HEK293 (cell line): ENCODE data around the gene RRP12.

Experiments
- SP3 ChIP-seq: fragments of 450-650 bp; formaldehyde crosslinking; IDR thresholded peaks from 2 replicates; pipeline ENCODE4 v1.5.1; 2016; ENCODE audit warnings: missing biosample characterization, missing genetic modification characterization
- ZBTB26 ChIP-seq: fragments of 450-650 bp; formaldehyde crosslinking; optimal IDR thresholded peaks from 2 replicates; pipeline ENCODE3; 2016; ENCODE audit warnings: missing biosample characterization, mild to moderate bottlenecking, missing genetic modification characterization
- ZNF274 ChIP-seq, 2 experiments: fragments of 200-500 bp in 1 of 2; fragments of 450-650 bp in 1 of 2; sonication (Bioruptor generic) in 1 of 2; formaldehyde crosslinking in 1 of 2; IDR thresholded peaks; 2 replicates each; pipeline versions ENCODE4 v1.5.1 to v1.6.1; 2014 to 2016; ENCODE audit warnings: borderline replicate concordance in 1 of 2, inconsistent platforms in 1 of 2, low read length in 1 of 2, missing biosample characterization in 1 of 2, missing genetic modification characterization in 1 of 2
- ZNF37A ChIP-seq: fragments of 450-650 bp; IDR thresholded peaks from 2 replicates; pipeline ENCODE4 v1.5.1; 2018; ENCODE audit warnings: missing biosample characterization, missing genetic modification characterization
- ZNF660 ChIP-seq: fragments of 450-650 bp; IDR thresholded peaks from 2 replicates; pipeline ENCODE4 v1.5.1; 2018; ENCODE audit warnings: missing biosample characterization, mild to moderate bottlenecking, missing genetic modification characterization
- TF ChIP-seq, protein P1 (sequence below): fragments of 450-650 bp; formaldehyde crosslinking; IDR thresholded peaks from 2 replicates; pipeline ENCODE4 v1.5.1; 2016; ENCODE audit warnings: missing biosample characterization, missing genetic modification characterization
- TF ChIP-seq, protein P2 (sequence below): fragments of 450-650 bp; formaldehyde crosslinking; IDR thresholded peaks from 2 replicates; pipeline ENCODE4 v1.5.1; 2016; ENCODE audit warnings: missing biosample characterization, missing genetic modification characterization
- TF ChIP-seq, protein P3 (sequence below): fragments of 450-650 bp; formaldehyde crosslinking; IDR thresholded peaks from 2 replicates; pipeline ENCODE4; 2016; ENCODE audit warnings: missing biosample characterization, missing genetic modification characterization

- TF ChIP-seq, protein P1, sequence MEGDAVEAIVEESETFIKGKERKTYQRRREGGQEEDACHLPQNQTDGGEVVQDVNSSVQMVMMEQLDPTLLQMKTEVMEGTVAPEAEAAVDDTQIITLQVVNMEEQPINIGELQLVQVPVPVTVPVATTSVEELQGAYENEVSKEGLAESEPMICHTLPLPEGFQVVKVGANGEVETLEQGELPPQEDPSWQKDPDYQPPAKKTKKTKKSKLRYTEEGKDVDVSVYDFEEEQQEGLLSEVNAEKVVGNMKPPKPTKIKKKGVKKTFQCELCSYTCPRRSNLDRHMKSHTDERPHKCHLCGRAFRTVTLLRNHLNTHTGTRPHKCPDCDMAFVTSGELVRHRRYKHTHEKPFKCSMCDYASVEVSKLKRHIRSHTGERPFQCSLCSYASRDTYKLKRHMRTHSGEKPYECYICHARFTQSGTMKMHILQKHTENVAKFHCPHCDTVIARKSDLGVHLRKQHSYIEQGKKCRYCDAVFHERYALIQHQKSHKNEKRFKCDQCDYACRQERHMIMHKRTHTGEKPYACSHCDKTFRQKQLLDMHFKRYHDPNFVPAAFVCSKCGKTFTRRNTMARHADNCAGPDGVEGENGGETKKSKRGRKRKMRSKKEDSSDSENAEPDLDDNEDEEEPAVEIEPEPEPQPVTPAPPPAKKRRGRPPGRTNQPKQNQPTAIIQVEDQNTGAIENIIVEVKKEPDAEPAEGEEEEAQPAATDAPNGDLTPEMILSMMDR (tag by site-specific recombination), result no peak
- TF ChIP-seq, protein P2, sequence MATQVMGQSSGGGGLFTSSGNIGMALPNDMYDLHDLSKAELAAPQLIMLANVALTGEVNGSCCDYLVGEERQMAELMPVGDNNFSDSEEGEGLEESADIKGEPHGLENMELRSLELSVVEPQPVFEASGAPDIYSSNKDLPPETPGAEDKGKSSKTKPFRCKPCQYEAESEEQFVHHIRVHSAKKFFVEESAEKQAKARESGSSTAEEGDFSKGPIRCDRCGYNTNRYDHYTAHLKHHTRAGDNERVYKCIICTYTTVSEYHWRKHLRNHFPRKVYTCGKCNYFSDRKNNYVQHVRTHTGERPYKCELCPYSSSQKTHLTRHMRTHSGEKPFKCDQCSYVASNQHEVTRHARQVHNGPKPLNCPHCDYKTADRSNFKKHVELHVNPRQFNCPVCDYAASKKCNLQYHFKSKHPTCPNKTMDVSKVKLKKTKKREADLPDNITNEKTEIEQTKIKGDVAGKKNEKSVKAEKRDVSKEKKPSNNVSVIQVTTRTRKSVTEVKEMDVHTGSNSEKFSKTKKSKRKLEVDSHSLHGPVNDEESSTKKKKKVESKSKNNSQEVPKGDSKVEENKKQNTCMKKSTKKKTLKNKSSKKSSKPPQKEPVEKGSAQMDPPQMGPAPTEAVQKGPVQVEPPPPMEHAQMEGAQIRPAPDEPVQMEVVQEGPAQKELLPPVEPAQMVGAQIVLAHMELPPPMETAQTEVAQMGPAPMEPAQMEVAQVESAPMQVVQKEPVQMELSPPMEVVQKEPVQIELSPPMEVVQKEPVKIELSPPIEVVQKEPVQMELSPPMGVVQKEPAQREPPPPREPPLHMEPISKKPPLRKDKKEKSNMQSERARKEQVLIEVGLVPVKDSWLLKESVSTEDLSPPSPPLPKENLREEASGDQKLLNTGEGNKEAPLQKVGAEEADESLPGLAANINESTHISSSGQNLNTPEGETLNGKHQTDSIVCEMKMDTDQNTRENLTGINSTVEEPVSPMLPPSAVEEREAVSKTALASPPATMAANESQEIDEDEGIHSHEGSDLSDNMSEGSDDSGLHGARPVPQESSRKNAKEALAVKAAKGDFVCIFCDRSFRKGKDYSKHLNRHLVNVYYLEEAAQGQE (tag by site-specific recombination), result no peak
- TF ChIP-seq ZNF37A (no peak), ZNF274 (IDR thresholded peaks at IDR 0.05; ENCODE audit: low read length) (no peak), ZNF274 (tag by site-specific recombination; IDR thresholded peaks at IDR 0.05; ENCODE audit: borderline replicate concordance) (no peak), ZBTB26 (tag by site-specific recombination) (no peak), SP3 (tag by site-specific recombination) (no peak), ZNF660 (no peak)
- TF ChIP-seq, protein P3, sequence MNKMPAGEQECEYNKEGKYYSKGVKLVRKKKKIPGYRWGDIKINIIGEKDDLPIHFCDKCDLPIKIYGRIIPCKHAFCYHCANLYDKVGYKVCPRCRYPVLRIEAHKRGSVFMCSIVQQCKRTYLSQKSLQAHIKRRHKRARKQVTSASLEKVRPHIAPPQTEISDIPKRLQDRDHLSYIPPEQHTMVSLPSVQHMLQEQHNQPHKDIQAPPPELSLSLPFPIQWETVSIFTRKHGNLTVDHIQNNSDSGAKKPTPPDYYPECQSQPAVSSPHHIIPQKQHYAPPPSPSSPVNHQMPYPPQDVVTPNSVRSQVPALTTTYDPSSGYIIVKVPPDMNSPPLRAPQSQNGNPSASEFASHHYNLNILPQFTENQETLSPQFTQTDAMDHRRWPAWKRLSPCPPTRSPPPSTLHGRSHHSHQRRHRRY, result no peak
These were observed 41.1 kb upstream of the RRP12 start for GRCh38 chr10:97442277-97442676.
